Fibroblast of lung (primary cell): ENCODE measurements around the gene SLC6A12.

Experiments used
- EZH2 ChIP-seq: IDR thresholded peaks from 2 replicates; pipeline ENCODE4 v1.5.1; 2012; ENCODE audit warnings: low read length, control low read depth, mild to moderate bottlenecking; ENCODE audit errors: missing control alignments
- TF ChIP-seq, protein P1 (sequence below), 2 donors: IDR thresholded peaks in 1 of 2; conservative IDR thresholded peaks in 1 of 2; 1 replicate in 1 of 2; 2 replicates in 1 of 2; pipeline ENCODE4 v1.5.1; 2011 to 2012; ENCODE audit warnings: low read length in 2 of 2, control low read depth in 1 of 2, inconsistent platforms in 1 of 2, low read depth in 1 of 2, mild to moderate bottlenecking in 1 of 2

DNA sequence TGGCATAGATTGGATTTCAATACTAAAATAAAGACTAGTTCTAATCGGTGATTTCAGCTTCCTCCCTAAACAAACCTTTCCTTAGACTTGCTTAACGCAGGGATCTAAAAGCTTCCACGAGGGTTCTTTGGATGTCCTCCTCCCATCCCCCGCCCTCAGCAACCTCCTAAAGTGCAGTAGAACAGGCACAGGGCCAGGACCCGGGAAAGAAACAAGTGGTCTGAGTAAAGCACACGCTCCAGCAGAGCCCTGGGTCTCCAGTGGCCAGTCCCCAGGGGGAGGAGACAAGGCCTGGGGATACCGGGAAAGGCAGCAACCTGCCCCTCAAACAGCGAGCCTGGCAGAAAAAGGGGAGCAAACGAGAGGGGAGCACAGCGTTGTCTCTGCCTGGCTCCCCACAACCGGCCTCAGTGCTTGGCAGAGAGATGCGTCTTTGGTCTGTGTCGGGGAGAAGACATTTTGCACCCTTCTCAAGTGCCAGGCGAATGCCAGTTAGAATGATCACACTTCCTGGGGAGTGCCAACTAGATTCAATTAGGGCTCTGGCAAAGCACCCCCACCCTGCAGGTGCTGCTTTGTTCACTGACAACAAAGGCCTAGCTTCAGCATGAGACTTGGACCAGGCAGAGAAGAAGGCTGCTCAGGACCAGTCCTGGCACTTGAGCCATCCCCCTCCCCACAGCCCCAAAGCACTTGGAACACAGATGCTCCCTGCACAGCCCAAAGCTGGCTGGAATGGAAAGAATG is 17.1 kb upstream of the SLC6A12 start:
- TF ChIP-seq, protein P1, sequence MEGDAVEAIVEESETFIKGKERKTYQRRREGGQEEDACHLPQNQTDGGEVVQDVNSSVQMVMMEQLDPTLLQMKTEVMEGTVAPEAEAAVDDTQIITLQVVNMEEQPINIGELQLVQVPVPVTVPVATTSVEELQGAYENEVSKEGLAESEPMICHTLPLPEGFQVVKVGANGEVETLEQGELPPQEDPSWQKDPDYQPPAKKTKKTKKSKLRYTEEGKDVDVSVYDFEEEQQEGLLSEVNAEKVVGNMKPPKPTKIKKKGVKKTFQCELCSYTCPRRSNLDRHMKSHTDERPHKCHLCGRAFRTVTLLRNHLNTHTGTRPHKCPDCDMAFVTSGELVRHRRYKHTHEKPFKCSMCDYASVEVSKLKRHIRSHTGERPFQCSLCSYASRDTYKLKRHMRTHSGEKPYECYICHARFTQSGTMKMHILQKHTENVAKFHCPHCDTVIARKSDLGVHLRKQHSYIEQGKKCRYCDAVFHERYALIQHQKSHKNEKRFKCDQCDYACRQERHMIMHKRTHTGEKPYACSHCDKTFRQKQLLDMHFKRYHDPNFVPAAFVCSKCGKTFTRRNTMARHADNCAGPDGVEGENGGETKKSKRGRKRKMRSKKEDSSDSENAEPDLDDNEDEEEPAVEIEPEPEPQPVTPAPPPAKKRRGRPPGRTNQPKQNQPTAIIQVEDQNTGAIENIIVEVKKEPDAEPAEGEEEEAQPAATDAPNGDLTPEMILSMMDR (conservative IDR thresholded peaks at IDR 0.05 in 1 of 2, IDR thresholded peaks at IDR 0.05 in 1 of 2; ENCODE audit: low read depth in 1 of 2, low read length in 2 of 2): no peak
- TF ChIP-seq EZH2: no peak
